Measurements from ENCODE around the gene PRKACA.

PRKACA gene

DNA sequence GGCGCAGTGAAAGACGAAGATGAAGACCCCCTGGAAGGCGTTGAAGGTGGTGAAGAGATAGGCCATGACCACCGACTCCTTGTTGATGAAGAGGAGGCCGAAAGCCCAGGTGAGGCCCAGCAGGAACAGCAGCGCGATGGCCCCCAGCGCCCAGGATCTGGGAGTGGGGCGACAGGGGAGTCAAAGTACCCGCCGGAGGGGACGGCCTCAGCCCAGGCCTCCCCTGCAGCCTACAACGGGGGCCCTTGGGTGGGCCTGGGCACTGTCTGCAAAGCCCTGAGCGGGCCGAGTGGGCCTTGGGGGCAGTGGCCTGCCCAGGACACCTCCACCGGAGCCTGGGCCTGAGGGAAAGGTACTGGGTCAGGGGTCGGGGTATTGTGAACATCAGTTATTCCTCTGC, 37.8 kb upstream of the PRKACA start:
- H3K4me3 ChIP-seq (ENCODE audit: low read depth, low read length): no peak overlapping the region
- H3K9me3 ChIP-seq (ENCODE audit: control insufficient read depth, insufficient read depth, low read depth, low read length): no peaks in the 10 kb centered on the region
- ChIA-PET POLR2A (no interaction called here), CTCF (no interaction called here)
- no peaks in the 10 kb centered on the region for H3K4me1 ChIP-seq (ENCODE audit: control insufficient read depth, insufficient read depth, low read length)
- TF ChIP-seq, protein P1, sequence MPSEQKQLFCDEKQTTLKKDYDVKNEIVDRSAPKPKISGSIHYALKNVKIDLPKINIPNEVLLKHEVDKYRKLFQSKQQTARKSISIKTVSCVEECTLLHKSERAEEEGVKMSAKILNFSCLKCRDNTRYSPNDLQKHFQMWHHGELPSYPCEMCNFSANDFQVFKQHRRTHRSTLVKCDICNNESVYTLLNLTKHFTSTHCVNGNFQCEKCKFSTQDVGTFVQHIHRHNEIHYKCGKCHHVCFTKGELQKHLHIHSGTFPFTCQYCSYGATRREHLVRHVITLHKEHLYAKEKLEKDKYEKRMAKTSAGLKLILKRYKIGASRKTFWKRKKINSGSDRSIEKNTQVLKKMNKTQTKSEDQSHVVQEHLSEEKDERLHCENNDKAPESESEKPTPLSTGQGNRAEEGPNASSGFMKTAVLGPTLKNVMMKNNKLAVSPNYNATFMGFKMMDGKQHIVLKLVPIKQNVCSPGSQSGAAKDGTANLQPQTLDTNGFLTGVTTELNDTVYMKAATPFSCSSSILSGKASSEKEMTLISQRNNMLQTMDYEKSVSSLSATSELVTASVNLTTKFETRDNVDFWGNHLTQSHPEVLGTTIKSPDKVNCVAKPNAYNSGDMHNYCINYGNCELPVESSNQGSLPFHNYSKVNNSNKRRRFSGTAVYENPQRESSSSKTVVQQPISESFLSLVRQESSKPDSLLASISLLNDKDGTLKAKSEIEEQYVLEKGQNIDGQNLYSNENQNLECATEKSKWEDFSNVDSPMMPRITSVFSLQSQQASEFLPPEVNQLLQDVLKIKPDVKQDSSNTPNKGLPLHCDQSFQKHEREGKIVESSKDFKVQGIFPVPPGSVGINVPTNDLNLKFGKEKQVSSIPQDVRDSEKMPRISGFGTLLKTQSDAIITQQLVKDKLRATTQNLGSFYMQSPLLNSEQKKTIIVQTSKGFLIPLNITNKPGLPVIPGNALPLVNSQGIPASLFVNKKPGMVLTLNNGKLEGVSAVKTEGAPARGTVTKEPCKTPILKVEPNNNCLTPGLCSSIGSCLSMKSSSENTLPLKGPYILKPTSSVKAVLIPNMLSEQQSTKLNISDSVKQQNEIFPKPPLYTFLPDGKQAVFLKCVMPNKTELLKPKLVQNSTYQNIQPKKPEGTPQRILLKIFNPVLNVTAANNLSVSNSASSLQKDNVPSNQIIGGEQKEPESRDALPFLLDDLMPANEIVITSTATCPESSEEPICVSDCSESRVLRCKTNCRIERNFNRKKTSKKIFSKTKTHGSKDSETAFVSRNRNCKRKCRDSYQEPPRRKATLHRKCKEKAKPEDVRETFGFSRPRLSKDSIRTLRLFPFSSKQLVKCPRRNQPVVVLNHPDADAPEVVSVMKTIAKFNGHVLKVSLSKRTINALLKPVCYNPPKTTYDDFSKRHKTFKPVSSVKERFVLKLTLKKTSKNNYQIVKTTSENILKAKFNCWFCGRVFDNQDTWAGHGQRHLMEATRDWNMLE (tag by site-specific recombination; conservative IDR thresholded peaks at IDR 0.05; ENCODE audit: low read depth): no peak
- TF ChIP-seq ZNF623 (tag by site-specific recombination; IDR thresholded peaks at IDR 0.05): no peak
- TF ChIP-seq, protein P2, sequence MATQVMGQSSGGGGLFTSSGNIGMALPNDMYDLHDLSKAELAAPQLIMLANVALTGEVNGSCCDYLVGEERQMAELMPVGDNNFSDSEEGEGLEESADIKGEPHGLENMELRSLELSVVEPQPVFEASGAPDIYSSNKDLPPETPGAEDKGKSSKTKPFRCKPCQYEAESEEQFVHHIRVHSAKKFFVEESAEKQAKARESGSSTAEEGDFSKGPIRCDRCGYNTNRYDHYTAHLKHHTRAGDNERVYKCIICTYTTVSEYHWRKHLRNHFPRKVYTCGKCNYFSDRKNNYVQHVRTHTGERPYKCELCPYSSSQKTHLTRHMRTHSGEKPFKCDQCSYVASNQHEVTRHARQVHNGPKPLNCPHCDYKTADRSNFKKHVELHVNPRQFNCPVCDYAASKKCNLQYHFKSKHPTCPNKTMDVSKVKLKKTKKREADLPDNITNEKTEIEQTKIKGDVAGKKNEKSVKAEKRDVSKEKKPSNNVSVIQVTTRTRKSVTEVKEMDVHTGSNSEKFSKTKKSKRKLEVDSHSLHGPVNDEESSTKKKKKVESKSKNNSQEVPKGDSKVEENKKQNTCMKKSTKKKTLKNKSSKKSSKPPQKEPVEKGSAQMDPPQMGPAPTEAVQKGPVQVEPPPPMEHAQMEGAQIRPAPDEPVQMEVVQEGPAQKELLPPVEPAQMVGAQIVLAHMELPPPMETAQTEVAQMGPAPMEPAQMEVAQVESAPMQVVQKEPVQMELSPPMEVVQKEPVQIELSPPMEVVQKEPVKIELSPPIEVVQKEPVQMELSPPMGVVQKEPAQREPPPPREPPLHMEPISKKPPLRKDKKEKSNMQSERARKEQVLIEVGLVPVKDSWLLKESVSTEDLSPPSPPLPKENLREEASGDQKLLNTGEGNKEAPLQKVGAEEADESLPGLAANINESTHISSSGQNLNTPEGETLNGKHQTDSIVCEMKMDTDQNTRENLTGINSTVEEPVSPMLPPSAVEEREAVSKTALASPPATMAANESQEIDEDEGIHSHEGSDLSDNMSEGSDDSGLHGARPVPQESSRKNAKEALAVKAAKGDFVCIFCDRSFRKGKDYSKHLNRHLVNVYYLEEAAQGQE (tag by site-specific recombination; IDR thresholded peaks at IDR 0.05): no peak
- TF ChIP-seq, protein P3, sequence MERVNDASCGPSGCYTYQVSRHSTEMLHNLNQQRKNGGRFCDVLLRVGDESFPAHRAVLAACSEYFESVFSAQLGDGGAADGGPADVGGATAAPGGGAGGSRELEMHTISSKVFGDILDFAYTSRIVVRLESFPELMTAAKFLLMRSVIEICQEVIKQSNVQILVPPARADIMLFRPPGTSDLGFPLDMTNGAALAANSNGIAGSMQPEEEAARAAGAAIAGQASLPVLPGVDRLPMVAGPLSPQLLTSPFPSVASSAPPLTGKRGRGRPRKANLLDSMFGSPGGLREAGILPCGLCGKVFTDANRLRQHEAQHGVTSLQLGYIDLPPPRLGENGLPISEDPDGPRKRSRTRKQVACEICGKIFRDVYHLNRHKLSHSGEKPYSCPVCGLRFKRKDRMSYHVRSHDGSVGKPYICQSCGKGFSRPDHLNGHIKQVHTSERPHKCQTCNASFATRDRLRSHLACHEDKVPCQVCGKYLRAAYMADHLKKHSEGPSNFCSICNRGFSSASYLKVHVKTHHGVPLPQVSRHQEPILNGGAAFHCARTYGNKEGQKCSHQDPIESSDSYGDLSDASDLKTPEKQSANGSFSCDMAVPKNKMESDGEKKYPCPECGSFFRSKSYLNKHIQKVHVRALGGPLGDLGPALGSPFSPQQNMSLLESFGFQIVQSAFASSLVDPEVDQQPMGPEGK (tag by site-specific recombination; IDR thresholded peaks at IDR 0.05): no peak
- no peak for TF ChIP-seq ZNF341 (tag by site-specific recombination; IDR thresholded peaks at IDR 0.05; ENCODE audit: low read depth)
- no peak for TF ChIP-seq ZNF26 (tag by site-specific recombination; IDR thresholded peaks at IDR 0.05)
- TF ChIP-seq ZSCAN18 (tag by site-specific recombination; IDR thresholded peaks at IDR 0.05): no peak
- TF ChIP-seq ZNF792 (tag by site-specific recombination; IDR thresholded peaks at IDR 0.05): no peak
- no peak for TF ChIP-seq SP2 (tag by site-specific recombination; IDR thresholded peaks at IDR 0.05)
- TF ChIP-seq ZNF114 (tag by site-specific recombination; IDR thresholded peaks at IDR 0.05): no peak
- no peak for TF ChIP-seq ZNF473 (tag by site-specific recombination; IDR thresholded peaks at IDR 0.05)
- no peak for TF ChIP-seq ZEB2 (tag by site-specific recombination; IDR thresholded peaks at IDR 0.05)
- TF ChIP-seq ZNF571 (tag by site-specific recombination; IDR thresholded peaks at IDR 0.05): no peak
- no peak for TF ChIP-seq IKZF3 (tag by site-specific recombination; IDR thresholded peaks at IDR 0.05)
- no peak for TF ChIP-seq ZNF391 (tag by site-specific recombination; IDR thresholded peaks at IDR 0.05; ENCODE audit: borderline replicate concordance, low read depth)
- H3K36me3 ChIP-seq (ENCODE audit: control insufficient read depth in 2 of 2, insufficient read depth in 1 of 2, low read length in 2 of 2): peaks cover 0 to 76% of the 10 kb centered on the region in 2 experiments; a peak in 2 of 3 replicates
- no peak overlapping the region for H3K27ac ChIP-seq (ENCODE audit: extremely low read depth, low read depth, low read length)

All from HEK293 (cell line).